Activated CD8-positive, alpha-beta memory T cell treated with anti-CD3 and anti-CD28 coated beads for 1 hour (primary cell): ENCODE data around the gene MAP4K3.
"Not testable (repeated sequence)": the region's sequence is repeated elsewhere in the genome, so short reads cannot be mapped to it uniquely, and the experiment has no call there.

Experiments used
- DNase-seq, 2 donors: peaks; one replicate each; pipeline ENCODE4 v3.0.0-alpha.2; 2020; ENCODE audit warnings: low read depth in 1 of 2; ENCODE audit errors: extremely low read depth in 1 of 2

The MAP4K3 gene

GRCh38 chr2:39411181-39411944 is 25.7 kb downstream of the MAP4K3 start:
- DNase-seq, result no peak

- no peak for DNase-seq
Observed at GRCh38 chr2:39409697-39410389, 27.2 kb downstream of the MAP4K3 start.

GRCh38 chr2:39408351-39409136 is 28.5 kb downstream of the MAP4K3 start:
- no peak for DNase-seq

GRCh38 chr2:39407516-39408296 is 29.4 kb downstream of the MAP4K3 start:
- no peak for DNase-seq

- DNase-seq, result no peak
Observed at GRCh38 chr2:39405364-39405763, 31.7 kb downstream of the MAP4K3 start.

GRCh38 chr2:39403311-39403710 is 33.8 kb downstream of the MAP4K3 start:
- no peak for DNase-seq

GRCh38 chr2:39401319-39401718 is 35.8 kb downstream of the MAP4K3 start:
- no peak for DNase-seq

GRCh38 chr2:39399570-39399969 is 37.5 kb downstream of the MAP4K3 start:
- no peak for DNase-seq

GRCh38 chr2:39395313-39395712 is 41.8 kb downstream of the MAP4K3 start:
- DNase-seq, result no peak

GRCh38 chr2:39394516-39394961 is 42.5 kb downstream of the MAP4K3 start:
- no peak for DNase-seq

- no peak for DNase-seq
Observed at GRCh38 chr2:39392672-39393071, 44.4 kb downstream of the MAP4K3 start.

GRCh38 chr2:39390216-39390615 is 46.9 kb downstream of the MAP4K3 start:
- no peak for DNase-seq

- no peak for DNase-seq
Observed at GRCh38 chr2:39386064-39386463, 51.0 kb downstream of the MAP4K3 start.

- DNase-seq, result no peak
Observed at GRCh38 chr2:39385172-39385571, 51.9 kb downstream of the MAP4K3 start.

- DNase-seq, result not testable (repeated sequence)
Observed at GRCh38 chr2:39384071-39384470, 53.0 kb downstream of the MAP4K3 start.

- DNase-seq, result no peak
Observed at GRCh38 chr2:39383146-39383545, 53.9 kb downstream of the MAP4K3 start.

GRCh38 chr2:39381653-39382052 is 55.4 kb downstream of the MAP4K3 start:
- DNase-seq, result no peak

- no peak for DNase-seq
Observed at GRCh38 chr2:39380525-39381150, 56.4 kb downstream of the MAP4K3 start.

- DNase-seq, result no peak
Observed at GRCh38 chr2:39379643-39380524, 57.2 kb downstream of the MAP4K3 start.
